MCF 10A (cell line): ENCODE measurements around the gene ADAMTS8. TPM values are rescaled to one million over a fixed set of nuclear protein-coding genes. Genes with fewer than 3 reads are reported as not detected.
A peak's percentile ranks its signal among the peaks of the same experiment; 100 is the strongest.

Experiments
- BruUV-seq: library from RNA; stranded (reverse); fragments of 400-500 nt; replicated peaks from 2 replicates; lab custom pipeline; 2021; lab: Mats Ljungman, UMichigan
- CTCF ChIA-PET: fragments of 300-600 bp; sonication (Branson Sonifier 250); formaldehyde crosslinking; extraction: SDS; loops from one replicate; lab custom pipeline; 2021; ENCODE audit warnings: antibody characterized with exemption, inconsistent platforms; lab: Yijun Ruan, JAX
- POLR2A ChIA-PET: fragments of 300-600, 350-650 bp; sonication (Branson Sonifier 250); formaldehyde crosslinking; extraction: SDS; loops from one replicate; lab custom pipeline; 2020; ENCODE audit warnings: antibody characterized with exemption, inconsistent platforms; lab: Yijun Ruan, JAX
- DNase-seq: peaks from one replicate; pipeline ENCODE4 v3.0.0-alpha.2; 2018; ENCODE audit not compliant: unreplicated experiment
- H3K27ac Mint-ChIP-seq: one replicate; pipeline ENCODE4 v1.8.0; 2022; ENCODE audit warnings: mild to moderate bottlenecking, low read depth, mixed read lengths; ENCODE audit not compliant: unreplicated experiment
- H3K27me3 Mint-ChIP-seq: one replicate; pipeline ENCODE4 v1.8.0; 2022; ENCODE audit warnings: mixed read lengths; ENCODE audit not compliant: insufficient read depth, unreplicated experiment
- H3K36me3 Mint-ChIP-seq: one replicate; pipeline ENCODE4 v1.8.0; 2022; ENCODE audit warnings: mild to moderate bottlenecking, moderate library complexity, mixed read lengths; ENCODE audit not compliant: insufficient read depth, unreplicated experiment
- H3K4me1 Mint-ChIP-seq: one replicate; pipeline ENCODE4 v1.8.0; 2022; ENCODE audit warnings: mixed read lengths; ENCODE audit not compliant: insufficient read depth, unreplicated experiment
- H3K4me3 Mint-ChIP-seq: one replicate; pipeline ENCODE4 v1.8.0; 2022; ENCODE audit warnings: mild to moderate bottlenecking, moderate library complexity, mixed read lengths; ENCODE audit not compliant: unreplicated experiment
- H3K9me3 Mint-ChIP-seq: one replicate; pipeline ENCODE4 v1.8.0; 2022; ENCODE audit warnings: mixed read lengths; ENCODE audit not compliant: unreplicated experiment
- intact Hi-C: fragments of 100-400 bp; cut with micrococcal nuclease; formaldehyde crosslinking; loops from 2 replicates; pipeline ENCODE4 v1.14.1; 2022
- total RNA-seq: library from RNA; stranded (reverse); gene quantifications from 2 replicates; pipeline ENCODE4 v1.2.3, GENCODE V29; 2022
- TF ChIP-seq, protein P1 (sequence below): fragments of 200-600 bp; IDR thresholded peaks from one replicate; pipeline ENCODE4 v1.8.0; 2022; ENCODE audit warnings: antibody characterized with exemption, mild to moderate bottlenecking; ENCODE audit not compliant: unreplicated experiment

ADAMTS8 gene
- total RNA-seq, 1 experiment from 2014 or later = not detected

DNA sequence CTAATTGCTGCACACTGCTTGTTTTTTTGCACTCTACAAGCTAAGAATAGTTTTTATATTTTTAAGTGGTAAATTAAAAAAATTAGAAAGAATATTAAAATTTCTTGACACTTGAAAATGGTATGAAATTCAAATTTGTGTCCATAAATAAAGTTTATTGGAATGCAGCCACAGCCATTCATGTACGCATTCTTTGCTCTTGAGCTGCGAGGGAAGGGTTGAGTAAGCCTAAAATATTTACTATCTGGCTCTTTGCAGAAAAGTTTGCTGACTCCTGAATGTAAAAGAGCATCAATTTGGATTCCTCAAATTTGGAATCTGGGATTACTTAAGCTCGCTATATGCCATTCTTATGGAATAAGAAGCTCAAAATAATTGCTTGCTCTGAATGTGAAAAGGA is 3.4 kb upstream of the ADAMTS8 start:
- Mint-ChIP-seq H3K27me3 (peaks cover 45% of the 10 kb centered on the region), H3K4me3 (no peak overlapping the region), H3K36me3 (no peaks in the 10 kb centered on the region), H3K4me1 (peaks cover 11% of the 10 kb centered on the region), H3K27ac (no peak overlapping the region), H3K9me3 (no peaks in the 10 kb centered on the region)
- no TSS peak for BruUV-seq
- ChIA-PET POLR2A (interaction anchor here (1.9 kb wide), 1 partner anchor 439 kb away, joined by 5 read pairs; no protein-coding TSS in a partner anchor), CTCF (interaction anchor here (0.6 to 25.6 kb wide), 30 partner anchors 11 to 548 kb away, joined by 3 to 1064 read pairs (median 5); partner anchors contain the start of gene ADAMTS15)
- intact Hi-C loops = loop anchor here (1.0 to 10.0 kb wide), 5 partner anchors 42 to 507 kb away; no protein-coding TSS in a partner anchor
- TF ChIP-seq, protein P1, sequence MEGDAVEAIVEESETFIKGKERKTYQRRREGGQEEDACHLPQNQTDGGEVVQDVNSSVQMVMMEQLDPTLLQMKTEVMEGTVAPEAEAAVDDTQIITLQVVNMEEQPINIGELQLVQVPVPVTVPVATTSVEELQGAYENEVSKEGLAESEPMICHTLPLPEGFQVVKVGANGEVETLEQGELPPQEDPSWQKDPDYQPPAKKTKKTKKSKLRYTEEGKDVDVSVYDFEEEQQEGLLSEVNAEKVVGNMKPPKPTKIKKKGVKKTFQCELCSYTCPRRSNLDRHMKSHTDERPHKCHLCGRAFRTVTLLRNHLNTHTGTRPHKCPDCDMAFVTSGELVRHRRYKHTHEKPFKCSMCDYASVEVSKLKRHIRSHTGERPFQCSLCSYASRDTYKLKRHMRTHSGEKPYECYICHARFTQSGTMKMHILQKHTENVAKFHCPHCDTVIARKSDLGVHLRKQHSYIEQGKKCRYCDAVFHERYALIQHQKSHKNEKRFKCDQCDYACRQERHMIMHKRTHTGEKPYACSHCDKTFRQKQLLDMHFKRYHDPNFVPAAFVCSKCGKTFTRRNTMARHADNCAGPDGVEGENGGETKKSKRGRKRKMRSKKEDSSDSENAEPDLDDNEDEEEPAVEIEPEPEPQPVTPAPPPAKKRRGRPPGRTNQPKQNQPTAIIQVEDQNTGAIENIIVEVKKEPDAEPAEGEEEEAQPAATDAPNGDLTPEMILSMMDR = no peak
- DNase-seq = no peak

DNA sequence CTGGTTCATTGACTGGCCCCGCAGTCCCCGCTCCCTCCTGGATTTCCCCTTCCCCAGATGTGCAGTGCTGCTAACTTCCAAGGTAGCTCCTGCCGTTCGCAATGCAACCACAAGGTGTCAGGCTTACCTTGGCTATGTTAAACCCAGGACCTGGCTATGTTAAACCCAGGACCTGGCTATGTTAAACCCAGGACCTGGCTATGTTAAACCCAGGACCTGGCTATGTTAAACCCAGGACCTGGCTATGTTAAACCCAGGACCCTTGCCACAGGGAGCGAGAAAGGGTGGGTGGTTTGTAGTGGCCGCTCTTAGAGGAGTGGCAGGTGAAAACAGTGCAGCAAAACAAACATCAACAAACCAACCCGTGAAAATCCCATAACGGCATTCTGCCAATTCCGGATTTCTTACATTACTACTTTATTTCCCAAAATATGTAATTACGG is 2.9 kb upstream of the ADAMTS8 start:
- DNase-seq = peak; percentile 79
- Mint-ChIP-seq H3K27ac (no peak overlapping the region), H3K9me3 (no peaks in the 10 kb centered on the region), H3K36me3 (no peaks in the 10 kb centered on the region), H3K4me3 (no peak overlapping the region), H3K27me3 (peaks cover 50% of the 10 kb centered on the region), H3K4me1 (peaks cover 11% of the 10 kb centered on the region)
- no TSS peak for BruUV-seq
- intact Hi-C loops = loop anchor here (1.0 to 10.0 kb wide), 5 partner anchors 41 to 507 kb away; no protein-coding TSS in a partner anchor
- ChIA-PET CTCF (interaction anchor here (0.6 to 25.6 kb wide), 27 partner anchors 10 to 548 kb away, joined by 3 to 1064 read pairs (median 5); partner anchors contain the start of gene ADAMTS15), POLR2A (interaction anchor here (0.6 to 1.9 kb wide), 6 partner anchors 222 to 445 kb away, joined by 3 to 5 read pairs (median 3); no protein-coding TSS in a partner anchor)
- TF ChIP-seq, protein P1 = peak; percentile 72

DNA sequence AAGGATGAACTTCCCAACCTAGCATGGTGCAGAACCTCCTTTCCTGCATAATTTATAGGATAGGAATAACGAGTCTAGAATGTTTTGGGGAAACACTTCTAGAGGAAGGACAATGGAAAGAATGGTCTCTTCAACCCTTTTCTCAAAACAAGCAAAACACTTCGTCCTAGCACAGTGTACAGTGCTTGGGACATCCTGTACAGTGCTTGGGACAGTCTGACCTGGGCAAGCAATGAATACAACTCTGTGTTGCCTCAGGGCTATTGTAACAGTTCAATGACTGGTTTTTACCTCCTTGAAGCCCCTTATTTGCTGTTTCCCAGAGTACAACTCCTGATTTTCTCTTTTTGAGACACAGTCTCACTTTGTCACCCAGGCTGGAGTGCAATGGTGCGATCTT is 1.6 kb upstream of the ADAMTS8 start:
- H3K4me1 Mint-ChIP-seq = peaks cover 5% of the 10 kb centered on the region
- no peaks in the 10 kb centered on the region for H3K36me3 Mint-ChIP-seq
- DNase-seq = no peak
- no peak overlapping the region for H3K27ac Mint-ChIP-seq
- CTCF ChIA-PET = interaction anchor here (0.6 to 25.6 kb wide), 12 partner anchors 13 to 475 kb away, joined by 3 to 1064 read pairs (median 15); partner anchors contain the start of gene ADAMTS15
- BruUV-seq = no TSS peak
- H3K4me3 Mint-ChIP-seq = no peak overlapping the region
- POLR2A ChIA-PET = interaction anchor here (1.9 kb wide), 1 partner anchor 441 kb away, joined by 5 read pairs; no protein-coding TSS in a partner anchor
- no peaks in the 10 kb centered on the region for H3K9me3 Mint-ChIP-seq
- H3K27me3 Mint-ChIP-seq = peaks cover 64% of the 10 kb centered on the region
- TF ChIP-seq, protein P1 = no peak
- intact Hi-C loops = loop anchor here (5.0 to 10.0 kb wide), 2 partner anchors 417 to 505 kb away; no protein-coding TSS in a partner anchor

DNA sequence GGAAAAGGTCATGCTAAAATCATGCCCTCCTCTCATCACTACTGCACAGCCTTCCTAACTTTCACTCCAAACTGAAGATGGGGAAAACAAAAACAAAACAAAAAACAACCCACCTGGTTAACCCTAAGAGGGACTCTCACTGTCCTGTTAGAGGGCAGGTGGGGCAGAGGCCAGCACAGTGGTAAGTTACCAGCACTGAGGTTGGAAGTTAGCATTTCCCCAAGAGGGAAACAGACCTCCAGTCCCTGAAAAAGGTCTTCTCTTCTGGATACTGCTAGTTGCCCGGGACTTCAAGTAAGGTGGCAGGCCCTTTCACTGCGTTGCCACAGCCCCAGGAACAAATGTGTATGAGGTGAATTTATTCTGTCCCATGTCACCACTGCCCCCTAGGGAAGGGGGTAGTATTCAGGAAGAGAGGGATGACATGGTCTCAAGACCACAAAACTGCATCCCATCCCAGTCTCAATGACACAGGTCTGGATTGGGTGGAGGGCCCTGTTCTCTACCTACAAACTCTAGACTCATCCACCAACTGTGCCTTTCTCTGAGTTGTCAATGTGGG is 792 bp upstream of the ADAMTS8 start:
- intact Hi-C loops = no loop called here
- BruUV-seq = no TSS peak
- Mint-ChIP-seq H3K4me3 (peak overlapping the region; percentile 9), H3K27ac (no peak overlapping the region), H3K27me3 (peaks cover 71% of the 10 kb centered on the region), H3K9me3 (no peaks in the 10 kb centered on the region), H3K36me3 (no peaks in the 10 kb centered on the region), H3K4me1 (peaks cover 5% of the 10 kb centered on the region)
- CTCF ChIA-PET = interaction anchor here (0.6 to 25.6 kb wide), 8 partner anchors 12 to 1785 kb away, joined by 3 to 1064 read pairs (median 22); no protein-coding TSS in a partner anchor
- DNase-seq = no peak
- POLR2A ChIA-PET = interaction anchor here (0.6 kb wide), 1 partner anchor 433 kb away, joined by 3 read pairs; no protein-coding TSS in a partner anchor
- TF ChIP-seq, protein P1 = no peak
